HCT116 (cell line): ENCODE results near the gene NR5A2.

ENCODE experiments used
- CTCF ChIP-seq, 3 experiments: fragments of 200-600 bp in 1 of 3; sonication (generic) in 1 of 3; IDR thresholded peaks in 2 of 3; conservative IDR thresholded peaks in 1 of 3; 2 replicates each; pipeline ENCODE4 v1.5.1; 2012 to 2017; ENCODE audit warnings: low read depth in 2 of 3, low read length in 2 of 3, antibody characterized with exemption in 1 of 3, borderline replicate concordance in 1 of 3, control low read depth in 1 of 3, mild to moderate bottlenecking in 1 of 3, mixed read lengths in 1 of 3, mixed run types in 1 of 3, moderate library complexity in 1 of 3; ENCODE audit not compliant: insufficient read depth in 1 of 3
- RAD21 ChIP-seq: IDR thresholded peaks from 2 replicates; pipeline ENCODE4 v1.6.1; 2012; ENCODE audit warnings: low read depth, mild to moderate bottlenecking

GRCh38 chr1:200150721-200151120 lies 123.2 kb downstream of the NR5A2 start:
- TF ChIP-seq RAD21 (no peak), CTCF (IDR thresholded peaks at IDR 0.05 in 2 of 3, conservative IDR thresholded peaks at IDR 0.05 in 1 of 3; ENCODE audit: borderline replicate concordance in 1 of 3, insufficient read depth in 1 of 3, low read depth in 2 of 3, low read length in 2 of 3) (no peak)
